Kidney glomerular epithelial cell (primary cell): Measurements from ENCODE around the gene MUC4.
"Not testable (repeated sequence)": the region's sequence is repeated elsewhere in the genome, so short reads cannot be mapped to it uniquely, and the experiment has no call there.

Experiments
- DNase-seq: peaks from one replicate; lab custom pipeline; 2025; lab: John Stamatoyannopoulos, UW

Gene MUC4

GRCh38 chr3:195810455-195810845 lies 1.3 kb downstream of the MUC4 start:
- no peak for DNase-seq

- DNase-seq, result no peak
These were observed 1.8 kb downstream of the MUC4 start for GRCh38 chr3:195809796-195810454.

GRCh38 chr3:195809291-195809785 lies 2.4 kb downstream of the MUC4 start:
- DNase-seq, result no peak

GRCh38 chr3:195808741-195809290 lies 2.9 kb downstream of the MUC4 start:
- DNase-seq, result no peak

GRCh38 chr3:195807681-195808121 lies 4.0 kb downstream of the MUC4 start:
- no peak for DNase-seq

- DNase-seq, result no peak
These were observed 4.9 kb downstream of the MUC4 start for GRCh38 chr3:195806916-195807231.

GRCh38 chr3:195806211-195806915 lies 5.4 kb downstream of the MUC4 start:
- no peak for DNase-seq

GRCh38 chr3:195805588-195805987 lies 6.1 kb downstream of the MUC4 start:
- DNase-seq, result not testable (repeated sequence)

GRCh38 chr3:195805181-195805580 lies 6.5 kb downstream of the MUC4 start:
- DNase-seq, result no peak

GRCh38 chr3:195803289-195803908 lies 8.3 kb downstream of the MUC4 start:
- no peak for DNase-seq

- DNase-seq, result no peak
These were observed 8.9 kb downstream of the MUC4 start for GRCh38 chr3:195802795-195803194.

- no peak for DNase-seq
These were observed 9.4 kb downstream of the MUC4 start for GRCh38 chr3:195802261-195802701.

GRCh38 chr3:195801251-195802183 lies 10.2 kb downstream of the MUC4 start:
- DNase-seq, result no peak

GRCh38 chr3:195800240-195800639 lies 11.5 kb downstream of the MUC4 start:
- no peak for DNase-seq

GRCh38 chr3:195796795-195797194 lies 14.9 kb downstream of the MUC4 start:
- no peak for DNase-seq

- DNase-seq, result no peak
These were observed 17.0 kb downstream of the MUC4 start for GRCh38 chr3:195794708-195795107.

- not testable (repeated sequence) for DNase-seq
These were observed 19.1 kb downstream of the MUC4 start for GRCh38 chr3:195792621-195793020.

GRCh38 chr3:195790901-195791300 lies 20.8 kb downstream of the MUC4 start:
- DNase-seq, result no peak

- no peak for DNase-seq
These were observed 22.8 kb downstream of the MUC4 start for GRCh38 chr3:195788711-195789581.

- not testable (repeated sequence) for DNase-seq
These were observed 25.8 kb downstream of the MUC4 start for GRCh38 chr3:195785781-195786405.
